ENCODE data around the gene RPS6KB2.

RPS6KB2 gene

DNA sequence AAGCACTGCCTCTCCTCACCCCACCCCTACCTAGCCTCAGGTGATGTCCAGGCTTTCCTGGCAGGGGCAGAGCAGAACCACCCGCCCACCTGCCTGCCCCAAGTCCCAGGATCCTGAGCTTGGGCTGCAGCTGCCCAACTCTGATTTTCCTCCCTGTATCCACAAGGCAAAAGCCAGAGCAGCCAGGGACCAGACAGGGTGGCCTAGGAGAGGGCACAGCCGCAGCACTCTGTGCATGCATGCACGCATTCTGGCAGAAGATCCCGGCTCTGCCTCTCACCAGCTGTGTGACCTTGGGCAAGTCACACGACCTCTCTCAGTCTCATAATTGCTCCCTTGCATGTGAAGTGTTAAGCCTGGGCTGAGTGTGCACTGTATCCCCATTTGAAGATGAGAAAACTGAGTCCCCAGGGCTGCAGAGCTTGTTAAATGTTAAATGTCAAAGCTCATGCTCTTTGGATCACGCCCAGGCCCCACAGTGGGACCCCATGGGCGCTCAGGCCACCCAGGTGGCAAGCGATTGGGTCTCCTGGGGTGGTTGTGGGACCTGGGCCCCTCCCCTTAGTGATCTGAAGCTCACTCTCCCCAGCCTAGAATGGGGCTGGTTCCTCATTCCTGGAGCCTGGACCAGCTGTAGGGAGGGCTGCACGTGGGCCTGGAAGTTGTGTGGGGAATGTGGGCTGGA is 15.7 kb upstream of the RPS6KB2 start:
- no peak overlapping the region for H3K4me3 ChIP-seq (ENCODE audit: low read length)
- TF ChIP-seq ZNF274 (IDR thresholded peaks at IDR 0.05; ENCODE audit: low read depth, low read length) = no peak

- TF ChIP-seq ZNF274 (IDR thresholded peaks at IDR 0.05; ENCODE audit: low read depth, low read length) = no peak
- H3K4me3 ChIP-seq (ENCODE audit: low read length) = no peak overlapping the region
Observed at GRCh38 chr11:67413266-67413849, 14.9 kb upstream of the RPS6KB2 start.

GRCh38 chr11:67415501-67416304 is 12.6 kb upstream of the RPS6KB2 start, which contains the start of gene CARNS1:
Gene CARNS1 (plus strand): TSS chr11:67415678. CDS start chr11:67416200, 522 bp downstream.
- no peak for TF ChIP-seq ZNF274 (IDR thresholded peaks at IDR 0.05; ENCODE audit: low read depth, low read length)
- no peak within 1 kb of the TSS for H3K4me3 ChIP-seq (ENCODE audit: low read length)

DNA sequence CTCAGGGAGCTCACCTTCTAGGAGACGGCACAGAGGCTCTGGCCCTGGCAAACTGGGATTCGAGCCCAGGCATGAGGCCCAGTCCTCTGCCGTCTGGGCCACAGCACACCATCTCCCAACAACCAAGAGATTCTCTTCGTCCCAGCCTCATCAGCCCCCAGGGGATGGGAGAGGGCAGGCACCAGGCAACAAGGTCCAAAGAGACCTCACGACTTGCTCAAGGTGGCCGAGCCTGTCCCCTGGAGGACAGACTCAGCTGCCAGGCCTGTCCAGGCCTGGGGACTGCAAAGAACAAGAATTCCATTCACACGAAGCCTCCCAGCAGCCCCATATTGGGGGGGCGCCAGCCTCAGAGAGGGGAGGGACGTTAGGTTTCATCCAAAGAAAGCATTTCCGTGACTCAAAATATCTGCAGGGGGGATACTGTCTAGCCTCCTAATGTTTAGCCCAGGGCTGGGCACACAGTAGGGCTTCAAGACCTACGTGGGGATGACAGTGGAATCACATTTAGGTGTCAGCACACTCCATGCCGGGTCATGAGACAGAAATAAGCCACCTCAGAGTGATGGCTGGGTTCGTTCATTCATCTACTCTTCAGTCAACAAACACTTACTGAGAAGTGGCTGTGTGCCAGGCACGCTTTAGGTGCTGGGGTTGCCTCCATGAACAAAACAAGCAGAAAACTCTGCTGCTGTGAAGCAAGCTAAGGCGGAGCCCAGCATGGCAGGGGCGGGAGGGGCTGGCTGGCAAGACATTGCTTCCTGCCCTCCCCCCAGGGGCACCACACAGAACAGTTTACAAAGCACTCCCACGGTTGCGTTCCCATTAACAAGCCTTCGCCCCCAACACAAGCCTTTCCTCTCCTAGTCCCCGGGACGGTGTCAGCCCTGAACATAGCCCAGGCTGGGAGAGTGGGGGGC is 11.6 kb upstream of the RPS6KB2 start:
- TF ChIP-seq ZNF274 (IDR thresholded peaks at IDR 0.05; ENCODE audit: low read depth, low read length) = no peak
- no peak overlapping the region for H3K4me3 ChIP-seq (ENCODE audit: low read length)

- H3K4me3 ChIP-seq (ENCODE audit: low read length) = no peak overlapping the region
- no peak for TF ChIP-seq ZNF274 (IDR thresholded peaks at IDR 0.05; ENCODE audit: low read depth, low read length)
Observed at GRCh38 chr11:67417425-67417824, 10.9 kb upstream of the RPS6KB2 start.

- TF ChIP-seq ZNF274 (IDR thresholded peaks at IDR 0.05; ENCODE audit: low read depth, low read length) = no peak
- no peak overlapping the region for H3K4me3 ChIP-seq (ENCODE audit: low read length)
Observed at GRCh38 chr11:67418476-67419281, 9.6 kb upstream of the RPS6KB2 start.

DNA sequence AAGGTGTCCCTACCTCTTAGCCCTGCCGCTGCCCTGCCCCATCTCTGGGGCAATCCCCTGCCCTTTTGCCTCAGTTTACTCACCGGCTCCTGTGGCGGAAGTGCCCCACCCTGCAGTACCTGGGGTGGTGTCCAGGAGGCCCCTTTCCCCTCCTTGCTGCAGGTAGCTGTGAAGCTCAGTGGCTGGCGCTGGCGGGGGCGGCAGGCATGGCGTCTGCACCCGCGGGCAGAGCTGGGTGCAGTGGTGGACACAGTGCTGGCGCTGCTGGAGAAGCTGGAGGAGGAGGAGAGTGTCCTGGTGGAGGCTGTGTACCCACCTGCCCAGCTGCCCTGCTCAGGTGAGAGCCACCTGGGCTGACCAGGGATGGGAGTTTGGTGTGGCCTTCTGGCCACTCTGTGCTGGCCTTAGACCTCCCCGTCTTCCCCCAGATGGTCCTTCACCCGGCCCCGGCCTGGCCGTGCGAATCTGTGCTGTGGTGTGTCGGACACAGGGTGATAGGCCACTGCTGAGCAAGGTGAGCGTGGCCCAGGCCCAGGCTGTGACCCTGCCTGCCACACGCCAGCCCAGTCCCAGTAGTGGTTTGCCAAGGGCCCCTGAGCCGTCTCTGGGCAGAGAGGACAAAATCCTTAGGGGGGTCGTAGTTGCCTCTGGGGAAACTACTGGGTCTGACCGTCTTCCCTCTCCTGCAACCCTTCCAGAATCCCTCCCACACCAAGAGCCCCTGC is 8.8 kb upstream of the RPS6KB2 start:
- TF ChIP-seq ZNF274 (IDR thresholded peaks at IDR 0.05; ENCODE audit: low read depth, low read length) = no peak
- no peak overlapping the region for H3K4me3 ChIP-seq (ENCODE audit: low read length)

DNA sequence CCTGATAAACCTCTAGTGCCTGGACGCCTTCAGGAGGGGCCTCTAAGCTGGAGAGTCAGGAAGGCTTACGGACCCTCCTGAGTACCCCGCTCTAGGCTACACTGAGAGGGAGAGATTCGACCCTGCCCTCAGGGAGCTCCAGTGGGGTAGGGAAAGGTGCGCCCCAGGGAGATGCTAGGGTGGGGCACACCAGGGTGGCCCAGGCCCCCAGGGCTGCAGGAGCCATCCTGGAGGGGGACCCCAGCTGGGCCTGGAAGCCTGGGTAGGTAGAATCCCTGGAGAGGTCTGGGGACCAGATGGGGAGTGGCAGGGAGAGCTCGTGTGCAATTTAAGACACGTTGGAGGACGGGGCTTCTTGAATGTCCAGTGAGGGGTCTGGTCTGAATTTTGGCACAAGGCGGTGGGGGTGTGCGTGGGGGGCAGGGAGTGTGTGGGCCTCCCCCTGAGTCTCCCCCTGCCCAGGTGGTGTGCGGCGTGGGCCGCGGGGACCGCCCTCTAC is 8.1 kb upstream of the RPS6KB2 start:
- no peak for TF ChIP-seq ZNF274 (IDR thresholded peaks at IDR 0.05; ENCODE audit: low read depth, low read length)
- peak overlapping the region; percentile 66; the same call in 1 of the 2 replicates for H3K4me3 ChIP-seq (ENCODE audit: low read length)

- no peak for TF ChIP-seq ZNF274 (IDR thresholded peaks at IDR 0.05; ENCODE audit: low read depth, low read length)
- H3K4me3 ChIP-seq (ENCODE audit: low read length) = peak overlapping the region; percentile 66; the same call in 1 of the 2 replicates
Observed at GRCh38 chr11:67420646-67421429, 7.5 kb upstream of the RPS6KB2 start.

DNA sequence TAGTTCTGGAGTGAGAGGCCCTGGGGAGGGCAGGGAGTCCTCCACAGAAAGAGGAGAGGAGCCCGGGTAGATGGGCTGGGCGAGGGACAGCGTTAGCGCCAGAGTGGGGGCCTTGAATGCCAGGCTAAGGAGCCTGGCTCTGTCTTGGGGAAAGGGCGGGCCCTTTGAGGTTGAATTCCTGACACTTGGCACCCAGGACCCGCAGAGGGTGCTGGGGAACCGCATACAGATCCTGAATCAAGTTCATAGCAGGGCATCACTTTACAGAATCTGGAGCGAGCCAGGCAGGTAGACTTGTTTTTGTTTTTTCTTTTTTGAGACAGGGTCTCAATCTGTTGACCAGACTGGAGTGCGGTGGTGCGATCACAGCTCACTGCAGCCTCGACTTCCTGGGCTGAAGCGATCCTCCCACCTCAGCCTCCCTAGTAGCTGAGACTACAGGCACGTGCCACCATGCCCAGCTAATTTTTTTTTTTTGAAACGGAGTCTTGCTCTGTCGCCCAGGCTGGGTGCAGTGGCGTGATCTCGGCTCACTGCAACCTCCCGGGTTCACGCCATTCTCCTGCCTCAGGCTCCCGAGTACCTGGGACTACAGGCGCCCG is 6.8 kb upstream of the RPS6KB2 start:
- no peak overlapping the region for H3K4me3 ChIP-seq (ENCODE audit: low read length)
- no peak for TF ChIP-seq ZNF274 (IDR thresholded peaks at IDR 0.05; ENCODE audit: low read depth, low read length)

DNA sequence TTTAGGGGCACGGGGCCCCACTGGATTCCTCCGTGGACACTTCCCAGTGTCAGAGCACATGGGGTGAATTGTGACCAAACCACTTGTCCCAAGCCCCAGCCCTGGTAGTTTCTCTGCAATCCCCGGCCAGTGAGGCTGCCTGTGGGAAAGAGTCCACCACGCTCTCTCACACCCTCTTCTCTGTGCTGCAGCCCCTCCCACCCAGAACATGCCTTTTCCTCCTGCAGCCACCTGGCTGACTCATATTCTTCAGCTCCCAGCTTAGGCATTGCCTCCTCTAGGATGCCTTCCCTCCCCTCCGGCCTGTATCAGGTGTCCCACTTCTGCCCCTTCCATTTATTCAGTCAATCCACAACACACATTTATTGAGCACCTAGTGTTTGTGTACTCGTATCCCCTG is 5.4 kb upstream of the RPS6KB2 start:
- no peak overlapping the region for H3K4me3 ChIP-seq (ENCODE audit: low read length)
- no peak for TF ChIP-seq ZNF274 (IDR thresholded peaks at IDR 0.05; ENCODE audit: low read depth, low read length)

Data from GM08714 (cell line).